GM10248 (cell line): ENCODE measurements around the gene ALPK3.

Source experiments
- CTCF ChIA-PET: fragments of 300-600 bp; sonication (Branson Sonifier 250); formaldehyde crosslinking; extraction: SDS; loops from one replicate; lab custom pipeline; 2021; ENCODE audit warnings: antibody characterized with exemption; lab: Yijun Ruan, JAX
- POLR2A ChIA-PET: fragments of 350-650 bp; sonication (Branson Sonifier 250); formaldehyde crosslinking; extraction: SDS; loops from one replicate; lab custom pipeline; 2020; ENCODE audit warnings: antibody characterized with exemption; lab: Yijun Ruan, JAX
- DNase-seq: peaks from one replicate; pipeline ENCODE4 v3.0.0; 2012; ENCODE audit errors: extremely low spot score
- TF ChIP-seq, protein P1 (sequence below): IDR thresholded peaks from 2 replicates; pipeline ENCODE4 v1.5.1; 2012; ENCODE audit warnings: mild to moderate bottlenecking, low read depth; ENCODE audit errors: extremely low read depth, missing control alignments, control extremely low read depth

Gene ALPK3

DNA sequence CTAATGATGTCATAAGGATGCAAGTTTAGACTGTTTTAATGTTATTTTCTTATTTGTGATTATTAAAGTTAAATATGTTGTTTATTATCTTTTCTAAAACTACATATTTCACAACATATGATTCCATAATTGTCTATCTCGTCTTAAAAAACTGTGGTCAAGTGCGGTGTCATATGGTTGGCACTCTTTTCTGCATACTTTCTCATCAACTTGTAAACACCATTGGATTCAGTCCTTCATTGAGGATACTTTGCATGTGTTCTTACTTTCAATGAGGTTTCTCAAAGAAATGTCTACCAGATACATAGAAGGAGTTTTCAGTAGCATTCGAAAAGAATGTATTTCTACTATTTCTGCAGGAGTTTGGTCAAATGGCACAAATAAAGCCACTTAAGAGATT, 22.0 kb upstream of the ALPK3 start:
- no peak for DNase-seq
- ChIA-PET CTCF (no interaction called here), POLR2A (no interaction called here)
- TF ChIP-seq, protein P1, sequence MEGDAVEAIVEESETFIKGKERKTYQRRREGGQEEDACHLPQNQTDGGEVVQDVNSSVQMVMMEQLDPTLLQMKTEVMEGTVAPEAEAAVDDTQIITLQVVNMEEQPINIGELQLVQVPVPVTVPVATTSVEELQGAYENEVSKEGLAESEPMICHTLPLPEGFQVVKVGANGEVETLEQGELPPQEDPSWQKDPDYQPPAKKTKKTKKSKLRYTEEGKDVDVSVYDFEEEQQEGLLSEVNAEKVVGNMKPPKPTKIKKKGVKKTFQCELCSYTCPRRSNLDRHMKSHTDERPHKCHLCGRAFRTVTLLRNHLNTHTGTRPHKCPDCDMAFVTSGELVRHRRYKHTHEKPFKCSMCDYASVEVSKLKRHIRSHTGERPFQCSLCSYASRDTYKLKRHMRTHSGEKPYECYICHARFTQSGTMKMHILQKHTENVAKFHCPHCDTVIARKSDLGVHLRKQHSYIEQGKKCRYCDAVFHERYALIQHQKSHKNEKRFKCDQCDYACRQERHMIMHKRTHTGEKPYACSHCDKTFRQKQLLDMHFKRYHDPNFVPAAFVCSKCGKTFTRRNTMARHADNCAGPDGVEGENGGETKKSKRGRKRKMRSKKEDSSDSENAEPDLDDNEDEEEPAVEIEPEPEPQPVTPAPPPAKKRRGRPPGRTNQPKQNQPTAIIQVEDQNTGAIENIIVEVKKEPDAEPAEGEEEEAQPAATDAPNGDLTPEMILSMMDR: no peak

DNA sequence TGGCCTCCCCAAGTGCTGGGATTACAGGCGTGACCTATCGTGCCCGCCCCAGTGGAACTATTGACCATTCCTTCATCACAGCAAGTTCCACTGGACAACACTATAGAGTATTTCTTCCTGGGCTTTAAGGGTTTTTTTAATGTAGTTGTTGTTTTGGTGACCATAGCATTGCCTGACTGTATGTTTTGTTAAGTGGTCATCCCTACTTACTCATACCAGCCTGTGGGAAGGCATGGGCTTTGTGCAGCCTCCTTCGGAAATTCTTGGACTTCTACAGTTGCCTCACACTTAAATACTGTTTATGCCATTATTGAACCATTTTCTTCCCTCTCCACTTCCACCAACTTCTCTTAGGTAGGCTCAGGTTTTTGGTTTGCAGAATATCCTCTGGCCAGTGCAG, 19.9 kb upstream of the ALPK3 start:
- TF ChIP-seq, protein P1: no peak
- ChIA-PET CTCF (interaction anchor here (0.8 kb wide), 1 partner anchor 13 kb away, joined by 4 read pairs; no protein-coding TSS in a partner anchor), POLR2A (no interaction called here)
- DNase-seq: no peak

DNA sequence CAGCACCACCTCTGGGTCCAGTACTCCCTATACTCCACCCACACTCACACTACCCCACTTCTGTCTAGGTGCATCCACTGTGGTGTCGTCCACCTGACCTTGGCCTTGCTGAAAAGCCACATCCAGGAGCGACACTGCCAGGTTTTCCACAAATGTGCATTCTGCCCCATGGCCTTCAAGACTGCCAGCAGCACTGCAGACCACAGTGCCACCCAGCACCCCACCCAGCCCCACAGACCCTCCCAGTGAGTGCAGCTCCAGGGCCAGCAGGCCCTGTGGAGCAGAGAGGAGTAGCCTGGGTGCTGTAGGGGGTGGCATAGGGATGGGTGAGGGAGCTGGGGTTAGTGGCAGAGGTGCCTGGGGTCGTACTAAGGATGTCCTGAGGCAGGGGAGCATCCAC, 19.4 kb upstream of the ALPK3 start:
- CTCF ChIA-PET: no interaction called here
- no peak for DNase-seq
- TF ChIP-seq, protein P1: no peak
- POLR2A ChIA-PET: no interaction called here

DNA sequence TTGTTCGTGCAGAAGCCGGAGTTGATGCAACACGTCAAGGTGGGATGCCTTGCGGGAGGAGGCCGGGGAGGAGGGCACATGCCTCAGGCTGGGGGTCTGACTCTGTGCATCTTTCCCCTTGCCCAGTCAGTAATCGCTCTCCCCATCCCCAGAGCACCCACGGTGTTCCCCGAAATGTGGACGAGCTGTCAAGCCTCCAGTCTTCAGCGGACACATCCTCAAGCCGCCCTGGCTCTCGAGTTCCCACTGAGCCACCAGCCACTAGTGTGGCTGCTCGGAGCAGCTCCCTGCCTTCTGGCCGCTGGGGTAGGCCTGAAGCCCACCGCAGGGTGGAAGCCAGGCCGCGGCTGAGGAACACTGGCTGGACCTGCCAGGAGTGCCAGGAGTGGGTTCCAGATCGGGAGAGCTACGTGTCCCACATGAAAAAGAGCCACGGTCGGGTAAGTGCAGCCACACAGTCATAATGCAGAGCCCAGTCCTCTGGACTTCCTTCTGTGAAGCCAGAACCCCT, 18.7 kb upstream of the ALPK3 start:
- TF ChIP-seq, protein P1: no peak
- CTCF ChIA-PET: no interaction called here
- DNase-seq: no peak
- POLR2A ChIA-PET: no interaction called here

DNA sequence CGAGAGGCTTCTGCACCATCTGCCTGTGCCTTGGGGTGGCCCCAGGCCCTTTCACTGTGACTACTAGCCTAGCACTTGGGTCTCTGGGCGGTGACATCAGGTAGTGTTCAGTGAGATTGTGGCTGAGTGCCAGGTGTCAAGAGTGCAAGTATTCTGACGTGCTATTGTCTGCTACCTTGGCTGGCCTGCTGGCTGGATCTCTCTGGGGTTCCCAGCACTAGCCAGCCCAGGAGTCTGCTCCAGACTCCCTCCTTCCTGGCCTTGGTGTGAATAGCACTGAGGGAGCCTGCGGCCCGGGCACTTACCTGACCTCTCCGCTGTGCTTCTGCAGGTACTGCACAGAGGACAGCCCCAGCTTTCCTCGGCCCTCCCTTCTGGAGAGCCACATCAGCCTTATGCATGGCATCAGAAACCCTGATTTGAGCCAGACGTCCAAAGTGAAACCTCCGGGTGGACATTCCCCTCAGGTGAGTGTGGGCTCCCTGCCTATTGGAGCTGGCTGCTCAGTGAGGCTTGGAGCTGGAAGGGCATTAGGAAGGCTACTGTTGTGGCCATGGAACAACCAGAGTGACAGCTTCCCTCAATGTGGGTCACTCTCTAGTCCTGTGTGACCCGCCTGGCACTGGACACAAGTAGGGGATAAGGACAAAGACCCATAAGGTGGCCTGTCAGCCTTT, 17.5 kb upstream of the ALPK3 start:
- ChIA-PET CTCF (interaction anchor here (2.0 kb wide), 1 partner anchor 23 kb away, joined by 5 read pairs; no protein-coding TSS in a partner anchor), POLR2A (no interaction called here)
- no peak for DNase-seq
- TF ChIP-seq, protein P1: no peak

DNA sequence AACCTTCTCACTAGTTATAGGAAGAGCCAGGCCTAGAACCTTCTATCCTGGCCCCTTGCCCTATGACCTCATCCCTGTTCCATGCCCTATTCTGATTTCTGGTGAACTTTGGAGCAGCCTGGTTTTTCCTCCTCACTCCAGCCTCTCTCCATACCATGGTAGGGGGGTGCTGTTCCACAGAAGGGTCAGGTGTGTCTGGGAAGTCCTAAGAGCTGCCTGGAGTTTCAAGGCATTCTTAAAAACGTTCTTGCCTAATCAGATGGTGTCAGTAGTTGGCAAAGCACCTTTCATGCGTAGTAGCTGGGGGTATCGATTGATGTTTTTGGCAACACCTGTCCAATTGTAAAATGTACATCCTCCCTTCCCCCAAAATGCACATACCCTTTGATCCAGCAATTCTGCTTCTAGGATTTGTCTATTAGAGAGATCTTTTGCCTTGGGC, 16.8 kb upstream of the ALPK3 start:
- CTCF ChIA-PET: interaction anchor here (2.0 kb wide), 1 partner anchor 22 kb away, joined by 5 read pairs; no protein-coding TSS in a partner anchor
- DNase-seq: no peak
- POLR2A ChIA-PET: no interaction called here
- TF ChIP-seq, protein P1: no peak
